ENCODE results near the gene SRP72.

The SRP72 gene

DNA sequence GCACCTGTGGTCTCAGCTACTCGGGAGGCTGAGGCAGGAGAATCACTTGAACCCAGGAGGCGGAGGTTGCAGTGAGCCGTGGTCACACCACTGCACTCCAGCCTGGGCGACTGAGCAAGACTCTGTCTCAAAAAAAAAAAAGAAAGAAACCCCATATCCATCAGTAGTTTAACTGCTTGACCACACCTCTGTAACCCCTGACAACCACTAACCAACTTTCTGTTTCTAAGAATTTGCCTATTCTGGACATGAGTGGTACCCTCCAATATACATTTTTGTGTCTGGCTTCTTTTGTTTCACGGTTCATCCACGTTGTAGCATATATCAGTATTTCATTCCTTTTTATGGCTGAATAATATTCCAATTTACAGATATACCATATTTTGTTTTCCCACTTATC is 41.1 kb upstream of the SRP72 start:
- Histone ChIP-seq H3K18ac (ENCODE audit: low read length) (no peak overlapping the region), H3K4ac (ENCODE audit: low read length) (no peak overlapping the region), H3K9ac (ENCODE audit: low read depth, low read length, poor library complexity) (no peak overlapping the region), H3K4me2 (ENCODE audit: insufficient read depth, low read length, poor library complexity, severe bottlenecking) (no peak overlapping the region), H3K27me3 (ENCODE audit: control insufficient read depth in 3 of 3, insufficient read depth in 3 of 3, low read depth in 1 of 3, low read length in 3 of 3) (no peaks in the 10 kb centered on the region), H3K79me1 (ENCODE audit: low read depth, low read length) (peaks cover 2% of the 10 kb centered on the region), H3K14ac (ENCODE audit: low read length) (no peak overlapping the region), H3K27ac (replicated peaks; ENCODE audit: low read length) (no peak overlapping the region), H3K23ac (ENCODE audit: low read depth, low read length, poor library complexity) (no peak overlapping the region), H3K36me3 (replicated peaks in 1 of 2; ENCODE audit: control insufficient read depth in 2 of 2, insufficient read depth in 2 of 2, low read length in 2 of 2) (peaks cover 0 to 32% of the 10 kb centered on the region in 2 donors), H3K9me3 (replicated peaks in 1 of 2; ENCODE audit: control insufficient read depth in 2 of 2, insufficient read depth in 1 of 2, low read depth in 1 of 2, low read length in 2 of 2) (peaks cover 0 to 17% of the 10 kb centered on the region in 2 donors), H2AK5ac (ENCODE audit: low read depth, low read length) (no peak overlapping the region), H3K4me3 (ENCODE audit: low read length in 2 of 2) (no peak overlapping the region), H2AFZ (ENCODE audit: low read length) (no peak overlapping the region), H4K91ac (ENCODE audit: low read depth, low read length, poor library complexity) (no peak overlapping the region), H4K8ac (ENCODE audit: low read depth, low read length) (no peak overlapping the region), H3K4me1 (ENCODE audit: control insufficient read depth in 2 of 2, insufficient read depth in 1 of 2, low read depth in 1 of 2, low read length in 2 of 2) (no peaks in the 10 kb centered on the region), H2BK5ac (ENCODE audit: low read length) (no peak overlapping the region), H2BK15ac (ENCODE audit: low read length) (no peak overlapping the region), H2BK120ac (ENCODE audit: low read depth, low read length) (no peak overlapping the region), H2BK12ac (ENCODE audit: low read length) (no peak overlapping the region)
- no CpG with 5 or more reads among the region's 6 CpGs for WGBS, 2 donors (ENCODE audit: extremely low coverage in 2 of 2, insufficient read length in 2 of 2, insufficient replicate concordance in 1 of 2)
- DNase-seq (ENCODE audit: low spot score) = no peak

DNA sequence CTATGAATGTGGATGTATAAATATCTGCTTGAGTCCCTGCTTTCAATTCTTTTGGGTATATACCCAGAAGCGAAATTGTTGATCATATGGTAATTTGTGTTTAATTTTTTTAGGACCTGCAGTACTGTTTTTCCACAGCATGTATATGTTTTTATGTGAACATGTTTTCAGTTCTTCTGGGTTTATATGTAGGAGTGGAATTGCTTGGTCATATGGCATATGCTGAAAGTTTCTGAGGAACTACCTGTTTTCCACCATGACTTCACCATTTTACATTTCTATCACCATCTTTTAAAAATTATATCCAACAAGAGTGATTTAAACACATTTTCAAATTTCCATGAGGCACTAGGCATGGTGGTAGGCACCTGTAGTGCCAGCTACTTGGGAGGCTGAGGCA is 40.2 kb upstream of the SRP72 start:
- no peak overlapping the region for H3K18ac ChIP-seq (ENCODE audit: low read length)
- no peak overlapping the region for H2BK120ac ChIP-seq (ENCODE audit: low read depth, low read length)
- H4K8ac ChIP-seq (ENCODE audit: low read depth, low read length) = no peak overlapping the region
- DNase-seq (ENCODE audit: low spot score) = no peak
- no peak overlapping the region for H3K23ac ChIP-seq (ENCODE audit: low read depth, low read length, poor library complexity)
- no peak overlapping the region for H4K91ac ChIP-seq (ENCODE audit: low read depth, low read length, poor library complexity)
- no peak overlapping the region for H2AK5ac ChIP-seq (ENCODE audit: low read depth, low read length)
- no peak overlapping the region for H3K27ac ChIP-seq (replicated peaks; ENCODE audit: low read length)
- no peaks in the 10 kb centered on the region for H3K4me1 ChIP-seq (ENCODE audit: control insufficient read depth in 2 of 2, insufficient read depth in 1 of 2, low read depth in 1 of 2, low read length in 2 of 2)
- peaks cover 0 to 11% of the 10 kb centered on the region in 2 donors for H3K9me3 ChIP-seq (replicated peaks in 1 of 2; ENCODE audit: control insufficient read depth in 2 of 2, insufficient read depth in 1 of 2, low read depth in 1 of 2, low read length in 2 of 2)
- H3K27me3 ChIP-seq (ENCODE audit: control insufficient read depth in 3 of 3, insufficient read depth in 3 of 3, low read depth in 1 of 3, low read length in 3 of 3) = no peaks in the 10 kb centered on the region
- no peak overlapping the region for H2AFZ ChIP-seq (ENCODE audit: low read length)
- H3K79me1 ChIP-seq (ENCODE audit: low read depth, low read length) = peaks cover 2% of the 10 kb centered on the region
- H3K36me3 ChIP-seq (replicated peaks in 1 of 2; ENCODE audit: control insufficient read depth in 2 of 2, insufficient read depth in 2 of 2, low read length in 2 of 2) = peaks cover 0 to 32% of the 10 kb centered on the region in 2 donors
- H3K14ac ChIP-seq (ENCODE audit: low read length) = no peak overlapping the region
- no peak overlapping the region for H2BK5ac ChIP-seq (ENCODE audit: low read length)
- no peak overlapping the region for H2BK15ac ChIP-seq (ENCODE audit: low read length)
- H3K9ac ChIP-seq (ENCODE audit: low read depth, low read length, poor library complexity) = no peak overlapping the region
- H2BK12ac ChIP-seq (ENCODE audit: low read length) = no peak overlapping the region
- no CpG with 5 or more reads among the region's 1 CpG for WGBS, 2 donors (ENCODE audit: extremely low coverage in 2 of 2, insufficient read length in 2 of 2, insufficient replicate concordance in 1 of 2)
- no peak overlapping the region for H3K4me2 ChIP-seq (ENCODE audit: insufficient read depth, low read length, poor library complexity, severe bottlenecking)
- H3K4me3 ChIP-seq (ENCODE audit: low read length in 2 of 2) = no peak overlapping the region
- H3K4ac ChIP-seq (ENCODE audit: low read length) = no peak overlapping the region

DNA sequence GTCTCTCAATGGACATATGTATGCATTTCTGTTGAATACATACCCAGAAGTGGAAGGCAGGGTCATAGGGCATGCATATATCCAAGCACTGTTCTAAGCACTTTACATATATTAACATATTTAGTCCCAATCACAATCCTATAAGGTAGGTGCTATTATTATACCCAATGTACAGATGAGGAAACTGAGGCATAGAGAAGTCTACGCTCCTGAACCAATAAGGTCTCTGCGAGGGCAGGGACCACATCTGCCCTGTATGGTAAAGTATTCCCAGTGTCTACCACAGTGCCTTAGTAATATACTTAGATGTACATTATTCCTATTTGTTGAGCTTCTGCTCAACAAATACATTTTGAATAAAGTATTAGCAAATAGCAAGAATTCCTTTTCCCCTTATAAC is 37.2 kb upstream of the SRP72 start:
- no peak overlapping the region for H3K4me2 ChIP-seq (ENCODE audit: insufficient read depth, low read length, poor library complexity, severe bottlenecking)
- H2BK15ac ChIP-seq (ENCODE audit: low read length) = no peak overlapping the region
- H2AFZ ChIP-seq (ENCODE audit: low read length) = no peak overlapping the region
- no peak overlapping the region for H3K14ac ChIP-seq (ENCODE audit: low read length)
- no peak overlapping the region for H4K8ac ChIP-seq (ENCODE audit: low read depth, low read length)
- H2AK5ac ChIP-seq (ENCODE audit: low read depth, low read length) = no peak overlapping the region
- H3K9ac ChIP-seq (ENCODE audit: low read depth, low read length, poor library complexity) = no peak overlapping the region
- H3K4ac ChIP-seq (ENCODE audit: low read length) = no peak overlapping the region
- peaks cover 0 to 22% of the 10 kb centered on the region in 2 donors for H3K36me3 ChIP-seq (replicated peaks in 1 of 2; ENCODE audit: control insufficient read depth in 2 of 2, insufficient read depth in 2 of 2, low read length in 2 of 2)
- H3K27me3 ChIP-seq (ENCODE audit: control insufficient read depth in 3 of 3, insufficient read depth in 3 of 3, low read depth in 1 of 3, low read length in 3 of 3) = no peaks in the 10 kb centered on the region
- WGBS, 2 donors (ENCODE audit: extremely low coverage in 2 of 2, insufficient read length in 2 of 2, insufficient replicate concordance in 1 of 2) = no CpG with 5 or more reads among the region's 2 CpGs
- H3K23ac ChIP-seq (ENCODE audit: low read depth, low read length, poor library complexity) = no peak overlapping the region
- H2BK120ac ChIP-seq (ENCODE audit: low read depth, low read length) = no peak overlapping the region
- H3K4me3 ChIP-seq (ENCODE audit: low read length in 2 of 2) = no peak overlapping the region
- no peak overlapping the region for H4K91ac ChIP-seq (ENCODE audit: low read depth, low read length, poor library complexity)
- no peak overlapping the region for H2BK12ac ChIP-seq (ENCODE audit: low read length)
- no peak overlapping the region for H3K27ac ChIP-seq (replicated peaks; ENCODE audit: low read length)
- no peak overlapping the region for H2BK5ac ChIP-seq (ENCODE audit: low read length)
- peaks cover 0 to 3% of the 10 kb centered on the region in 2 donors for H3K4me1 ChIP-seq (ENCODE audit: control insufficient read depth in 2 of 2, insufficient read depth in 1 of 2, low read depth in 1 of 2, low read length in 2 of 2)
- H3K9me3 ChIP-seq (replicated peaks in 1 of 2; ENCODE audit: control insufficient read depth in 2 of 2, insufficient read depth in 1 of 2, low read depth in 1 of 2, low read length in 2 of 2) = peaks cover 0 to 13% of the 10 kb centered on the region in 2 donors
- DNase-seq (ENCODE audit: low spot score) = no peak
- peaks cover 2% of the 10 kb centered on the region for H3K79me1 ChIP-seq (ENCODE audit: low read depth, low read length)
- H3K18ac ChIP-seq (ENCODE audit: low read length) = no peak overlapping the region

DNA sequence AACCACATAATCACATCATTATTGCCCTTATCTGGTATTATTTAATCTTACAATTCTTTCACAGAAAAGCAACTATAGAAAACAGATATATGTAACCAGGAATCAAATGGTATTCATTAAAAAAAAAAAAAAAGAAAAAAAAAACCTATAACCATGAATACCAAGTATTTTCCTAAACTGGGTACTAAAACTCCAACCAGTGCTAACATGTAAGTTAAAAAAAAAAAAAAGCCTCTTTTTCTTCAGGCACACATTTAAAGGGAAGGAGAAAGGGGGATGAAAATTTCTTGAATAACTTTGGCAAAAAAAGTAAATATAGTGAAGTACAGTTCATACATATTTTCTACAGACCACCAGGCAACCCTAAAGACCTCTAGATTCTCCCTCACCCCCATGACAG is 34.1 kb upstream of the SRP72 start:
- no peak overlapping the region for H4K8ac ChIP-seq (ENCODE audit: low read depth, low read length)
- H3K9ac ChIP-seq (ENCODE audit: low read depth, low read length, poor library complexity) = no peak overlapping the region
- no peak overlapping the region for H3K27ac ChIP-seq (replicated peaks; ENCODE audit: low read length)
- H3K14ac ChIP-seq (ENCODE audit: low read length) = no peak overlapping the region
- no peak overlapping the region for H4K91ac ChIP-seq (ENCODE audit: low read depth, low read length, poor library complexity)
- H3K36me3 ChIP-seq (replicated peaks in 1 of 2; ENCODE audit: control insufficient read depth in 2 of 2, insufficient read depth in 2 of 2, low read length in 2 of 2) = peaks cover 0 to 11% of the 10 kb centered on the region in 2 donors
- no peak overlapping the region for H2BK5ac ChIP-seq (ENCODE audit: low read length)
- H3K4me2 ChIP-seq (ENCODE audit: insufficient read depth, low read length, poor library complexity, severe bottlenecking) = no peak overlapping the region
- peak overlapping the region in 1 of 2 donors; percentile 99 for H3K4me3 ChIP-seq (ENCODE audit: low read length in 2 of 2)
- no peak overlapping the region for H2AFZ ChIP-seq (ENCODE audit: low read length)
- no peaks in the 10 kb centered on the region for H3K27me3 ChIP-seq (ENCODE audit: control insufficient read depth in 3 of 3, insufficient read depth in 3 of 3, low read depth in 1 of 3, low read length in 3 of 3)
- H2BK120ac ChIP-seq (ENCODE audit: low read depth, low read length) = no peak overlapping the region
- no peak overlapping the region for H2BK12ac ChIP-seq (ENCODE audit: low read length)
- no peak overlapping the region for H3K18ac ChIP-seq (ENCODE audit: low read length)
- no peak for DNase-seq (ENCODE audit: low spot score)
- H2AK5ac ChIP-seq (ENCODE audit: low read depth, low read length) = no peak overlapping the region
- no peak overlapping the region for H3K4ac ChIP-seq (ENCODE audit: low read length)
- H2BK15ac ChIP-seq (ENCODE audit: low read length) = no peak overlapping the region
- H3K23ac ChIP-seq (ENCODE audit: low read depth, low read length, poor library complexity) = no peak overlapping the region
- peaks cover 1 to 6% of the 10 kb centered on the region in 2 donors for H3K4me1 ChIP-seq (ENCODE audit: control insufficient read depth in 2 of 2, insufficient read depth in 1 of 2, low read depth in 1 of 2, low read length in 2 of 2)
- H3K9me3 ChIP-seq (replicated peaks in 1 of 2; ENCODE audit: control insufficient read depth in 2 of 2, insufficient read depth in 1 of 2, low read depth in 1 of 2, low read length in 2 of 2) = peaks cover 0 to 2% of the 10 kb centered on the region in 2 donors
- no peaks in the 10 kb centered on the region for H3K79me1 ChIP-seq (ENCODE audit: low read depth, low read length)
